ENCODE data around the gene KIF21A. TPM values are rescaled to one million over a fixed set of nuclear protein-coding genes. Genes with fewer than 3 reads are reported as not detected.

KIF21A gene
- total RNA-seq, 4 donors from 2014 or later = 26.4 to 55.0 (median 40.7) TPM

GRCh38 chr12:39392154-39392925 is 50.6 kb downstream of the KIF21A start:
- DNase-seq (ENCODE audit: low spot score in 2 of 2) = no peak
- WGBS = 79% methylated on average over 1 of the region's 1 CpG

GRCh38 chr12:39390752-39391151 is 52.2 kb downstream of the KIF21A start:
- no peak overlapping the region for H3K4me3 ChIP-seq
- no peaks in the 10 kb centered on the region for H3K36me3 ChIP-seq
- H3K27me3 ChIP-seq = no peaks in the 10 kb centered on the region

More at GRCh38 chr12:39392154-39392925, 50.6 kb downstream of the KIF21A start:
- Histone ChIP-seq H3K36me3 (no peaks in the 10 kb centered on the region), H3K9me3 (no peaks in the 10 kb centered on the region), H3K4me1 (no peaks in the 10 kb centered on the region), H3K27me3 (no peaks in the 10 kb centered on the region), H3K27ac (no peak overlapping the region), H3K4me3 (no peak overlapping the region)
- TF ChIP-seq CTCF (IDR thresholded peaks at IDR 0.05) = no peak
- TF ChIP-seq POLR2A (IDR thresholded peaks at IDR 0.05) = no peak
- TF ChIP-seq POLR2AphosphoS5 (IDR thresholded peaks at IDR 0.05) = no peak
- no peak for TF ChIP-seq EP300 (IDR thresholded peaks at IDR 0.05)

GRCh38 chr12:39389399-39390150 is 53.3 kb downstream of the KIF21A start:
- WGBS = 93% methylated on average over 2 of the region's 2 CpGs
- Histone ChIP-seq H3K9me3 (no peaks in the 10 kb centered on the region), H3K4me3 (no peak overlapping the region), H3K36me3 (no peaks in the 10 kb centered on the region), H3K27ac (no peak overlapping the region), H3K27me3 (no peaks in the 10 kb centered on the region), H3K4me1 (no peaks in the 10 kb centered on the region)
- TF ChIP-seq EP300 (IDR thresholded peaks at IDR 0.05) = no peak
- no peak for TF ChIP-seq POLR2AphosphoS5 (IDR thresholded peaks at IDR 0.05)
- TF ChIP-seq CTCF (IDR thresholded peaks at IDR 0.05) = no peak
- no peak for TF ChIP-seq POLR2A (IDR thresholded peaks at IDR 0.05)
- DNase-seq (ENCODE audit: low spot score in 2 of 2) = no peak

More at GRCh38 chr12:39390752-39391151, 52.2 kb downstream of the KIF21A start:
- H3K9me3 ChIP-seq = no peaks in the 10 kb centered on the region
- H3K4me1 ChIP-seq = no peaks in the 10 kb centered on the region
- no peak for DNase-seq (ENCODE audit: low spot score in 2 of 2)
- H3K27ac ChIP-seq = no peak overlapping the region
- TF ChIP-seq CTCF (IDR thresholded peaks at IDR 0.05) (no peak), POLR2AphosphoS5 (IDR thresholded peaks at IDR 0.05) (no peak), POLR2A (IDR thresholded peaks at IDR 0.05) (no peak), EP300 (IDR thresholded peaks at IDR 0.05) (no peak)

GRCh38 chr12:39386335-39386734 is 56.6 kb downstream of the KIF21A start:
- Histone ChIP-seq H3K4me3 (no peak overlapping the region), H3K9me3 (no peaks in the 10 kb centered on the region), H3K27me3 (no peaks in the 10 kb centered on the region), H3K27ac (no peak overlapping the region), H3K4me1 (no peaks in the 10 kb centered on the region), H3K36me3 (no peaks in the 10 kb centered on the region)
- WGBS = 90% methylated on average over 3 of the region's 3 CpGs
- DNase-seq (ENCODE audit: low spot score in 2 of 2) = no peak
- TF ChIP-seq CTCF (IDR thresholded peaks at IDR 0.05) (no peak), POLR2A (IDR thresholded peaks at IDR 0.05) (no peak), EP300 (IDR thresholded peaks at IDR 0.05) (no peak), POLR2AphosphoS5 (IDR thresholded peaks at IDR 0.05) (no peak)

- 92% methylated on average over 2 of the region's 2 CpGs for WGBS
- no peaks in the 10 kb centered on the region for H3K27me3 ChIP-seq
- TF ChIP-seq CTCF (IDR thresholded peaks at IDR 0.05) (no peak), POLR2AphosphoS5 (IDR thresholded peaks at IDR 0.05) (no peak), EP300 (IDR thresholded peaks at IDR 0.05) (no peak), POLR2A (IDR thresholded peaks at IDR 0.05) (no peak)
- no peak for DNase-seq (ENCODE audit: low spot score in 2 of 2)
- H3K9me3 ChIP-seq = no peaks in the 10 kb centered on the region
- no peaks in the 10 kb centered on the region for H3K36me3 ChIP-seq
- H3K4me3 ChIP-seq = no peak overlapping the region
- no peak overlapping the region for H3K27ac ChIP-seq
- no peaks in the 10 kb centered on the region for H3K4me1 ChIP-seq
Measured at GRCh38 chr12:39383114-39383513, 59.8 kb downstream of the KIF21A start.
